GM21526 (cell line): Measurements from ENCODE around the gene CA12.

ENCODE experiments used
- ATAC-seq: cut with Tn5 transposase; IDR thresholded peaks from one replicate; pipeline ENCODE4 v1.9.1; 2021; ENCODE audit warnings: moderate library complexity; ENCODE audit not compliant: unreplicated experiment, low FRiP score

CA12 gene

GRCh38 chr15:63314409-63314808 lies 67.2 kb downstream of the CA12 start:
- no peak for ATAC-seq

- no peak for ATAC-seq
Measured at GRCh38 chr15:63313825-63314224, 67.8 kb downstream of the CA12 start.

- no peak for ATAC-seq
Measured at GRCh38 chr15:63312286-63312685, 69.4 kb downstream of the CA12 start.

GRCh38 chr15:63310646-63311045 lies 71.0 kb downstream of the CA12 start:
- no peak for ATAC-seq

GRCh38 chr15:63308947-63309346 lies 72.7 kb downstream of the CA12 start:
- ATAC-seq, result no peak

GRCh38 chr15:63308491-63308890 lies 73.2 kb downstream of the CA12 start:
- ATAC-seq, result no peak

DNA sequence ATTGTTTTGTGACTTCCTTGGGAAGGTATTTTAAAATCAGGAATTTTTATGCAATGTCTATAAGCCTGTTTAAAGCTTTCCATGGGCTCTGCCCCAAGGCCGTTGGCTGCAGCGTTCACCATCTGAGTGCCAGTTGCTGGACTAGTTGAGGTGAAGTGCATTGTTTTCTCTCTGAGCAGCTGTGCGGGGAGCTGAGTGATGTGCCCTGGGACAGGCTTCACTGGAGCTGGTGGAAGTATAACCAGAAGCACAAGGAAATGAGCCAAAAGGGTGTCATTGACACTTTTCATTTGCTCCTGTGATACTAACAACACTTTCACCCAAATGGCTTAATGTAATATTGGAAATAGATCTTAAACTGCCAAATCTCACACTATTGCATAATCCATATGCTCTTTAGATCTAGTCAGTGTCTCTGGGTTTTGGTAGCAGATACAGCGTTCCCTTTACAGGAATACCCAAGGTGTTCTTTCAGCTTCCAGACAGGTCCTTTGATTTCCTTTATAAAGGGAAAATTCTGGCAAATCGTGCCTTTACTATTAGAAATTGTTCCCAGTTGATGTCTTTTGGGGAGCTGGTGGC lies 75.1 kb downstream of the CA12 start:
- no peak for ATAC-seq

GRCh38 chr15:63305260-63305659 lies 76.4 kb downstream of the CA12 start:
- ATAC-seq, result no peak

DNA sequence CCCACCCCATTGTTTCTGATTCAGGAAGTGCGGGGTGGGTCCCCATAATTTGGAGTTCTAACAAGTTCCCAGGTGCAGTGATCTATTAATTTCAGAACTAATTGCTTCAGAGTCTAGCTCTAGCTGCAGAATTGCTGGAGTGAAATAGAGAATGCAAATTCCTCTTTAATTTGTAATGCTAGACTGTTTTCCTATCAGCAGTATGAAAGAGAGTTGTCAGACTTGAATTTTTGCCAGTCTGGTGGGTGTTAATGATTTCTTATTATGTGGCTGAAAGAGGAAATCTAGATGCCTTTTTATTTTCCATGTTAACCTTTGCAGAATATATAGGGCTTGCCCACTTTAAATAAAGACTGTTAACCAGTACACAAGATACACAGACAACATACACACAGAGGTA lies 80.6 kb downstream of the CA12 start:
- no peak for ATAC-seq

- ATAC-seq, result no peak
Measured at GRCh38 chr15:63299943-63300575, 81.6 kb downstream of the CA12 start.

GRCh38 chr15:63296195-63296594 lies 85.5 kb downstream of the CA12 start:
- ATAC-seq, result no peak

GRCh38 chr15:63295341-63295740 lies 86.3 kb downstream of the CA12 start:
- ATAC-seq, result no peak

GRCh38 chr15:63294359-63294758 lies 87.3 kb downstream of the CA12 start:
- ATAC-seq, result no peak

DNA sequence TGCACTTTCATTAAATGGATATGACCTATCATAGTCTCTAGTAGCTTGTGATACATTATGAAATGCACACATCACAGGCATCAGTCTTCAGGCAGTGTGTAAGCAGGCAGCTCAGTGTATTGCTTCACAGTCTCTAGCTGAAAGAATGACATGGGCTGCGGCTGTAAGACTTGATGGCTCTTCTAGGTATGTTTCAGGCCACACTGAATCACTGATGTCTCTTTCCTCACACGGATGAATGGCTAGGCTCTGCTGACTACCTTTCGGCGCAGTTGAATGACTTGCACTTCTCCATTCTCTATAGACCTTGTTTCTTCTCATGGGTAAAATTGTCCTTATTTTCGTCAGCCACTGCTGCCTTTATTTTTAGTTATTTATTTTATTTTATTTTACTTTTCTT lies 88.9 kb downstream of the CA12 start:
- ATAC-seq, result no peak

GRCh38 chr15:63292241-63292640 lies 89.4 kb downstream of the CA12 start:
- ATAC-seq, result no peak

- no peak for ATAC-seq
Measured at GRCh38 chr15:63291507-63291906, 90.1 kb downstream of the CA12 start.

DNA sequence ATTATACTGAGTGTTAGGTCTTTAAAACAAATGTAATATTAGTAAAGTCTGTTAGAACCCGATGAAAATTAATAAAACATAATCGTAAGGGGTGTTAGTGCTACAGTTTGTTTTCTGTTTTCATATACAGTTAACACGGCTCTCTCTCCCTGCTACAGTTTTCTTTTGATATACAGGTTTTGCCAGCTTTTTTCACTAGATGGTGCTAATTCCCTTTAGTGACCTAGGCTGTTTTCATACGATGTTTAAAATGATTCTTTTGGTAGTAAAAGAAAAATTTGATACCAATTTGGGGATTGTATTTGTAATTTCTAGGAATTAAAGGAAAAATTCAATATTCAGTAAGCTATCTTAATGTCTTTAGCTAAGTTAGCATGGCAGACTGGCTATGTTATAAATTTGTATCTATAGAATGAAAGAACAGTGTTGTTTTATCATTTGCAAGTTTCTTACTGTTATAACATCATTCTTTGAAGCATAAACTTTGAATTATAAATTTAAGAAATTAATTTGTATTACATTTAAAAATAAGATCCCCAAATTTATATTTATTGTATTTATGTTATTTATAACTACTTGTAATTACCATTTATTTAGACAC lies 92.8 kb downstream of the CA12 start:
- ATAC-seq, result no peak

GRCh38 chr15:63288342-63288741 lies 93.3 kb downstream of the CA12 start:
- no peak for ATAC-seq

DNA sequence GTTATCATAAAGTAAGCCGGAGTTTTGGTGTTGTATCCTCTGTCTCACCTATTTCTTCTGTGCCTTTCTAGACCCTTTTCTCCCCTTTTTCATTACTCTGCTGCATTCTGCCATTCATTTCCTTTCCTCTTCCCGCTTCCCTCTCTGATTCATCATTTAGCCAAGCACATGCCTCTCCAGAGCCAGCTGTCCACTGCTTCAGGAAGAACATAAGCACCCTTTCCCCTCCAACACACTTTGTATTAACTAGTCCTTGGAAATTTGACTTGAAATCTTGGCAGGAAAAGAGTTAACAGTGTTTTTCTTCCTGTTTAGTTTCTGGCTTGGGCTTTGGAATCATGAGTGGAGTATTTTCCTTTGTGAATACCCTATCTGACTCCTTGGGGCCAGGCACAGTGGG lies 94.5 kb downstream of the CA12 start:
- ATAC-seq, result no peak

DNA sequence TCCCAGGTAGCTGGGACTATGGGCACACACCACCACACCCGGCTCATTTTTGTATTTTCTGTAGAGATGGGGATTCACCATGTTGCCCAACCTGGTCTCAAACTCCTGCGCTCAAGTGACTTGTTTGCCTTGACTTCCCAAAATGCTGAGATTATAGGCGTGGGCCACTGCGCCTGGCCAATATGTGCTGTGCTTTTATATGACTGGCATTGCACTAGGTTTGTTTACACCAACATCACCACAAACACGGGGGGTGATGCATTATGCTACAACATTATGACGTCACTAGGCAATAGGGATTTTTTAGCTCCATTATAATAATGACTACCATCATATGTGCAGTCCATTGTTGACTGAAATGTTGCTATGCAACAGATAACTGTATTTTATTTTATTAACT lies 97.3 kb downstream of the CA12 start:
- no peak for ATAC-seq

- ATAC-seq, result no peak
Measured at GRCh38 chr15:63283126-63283525, 98.5 kb downstream of the CA12 start.

DNA sequence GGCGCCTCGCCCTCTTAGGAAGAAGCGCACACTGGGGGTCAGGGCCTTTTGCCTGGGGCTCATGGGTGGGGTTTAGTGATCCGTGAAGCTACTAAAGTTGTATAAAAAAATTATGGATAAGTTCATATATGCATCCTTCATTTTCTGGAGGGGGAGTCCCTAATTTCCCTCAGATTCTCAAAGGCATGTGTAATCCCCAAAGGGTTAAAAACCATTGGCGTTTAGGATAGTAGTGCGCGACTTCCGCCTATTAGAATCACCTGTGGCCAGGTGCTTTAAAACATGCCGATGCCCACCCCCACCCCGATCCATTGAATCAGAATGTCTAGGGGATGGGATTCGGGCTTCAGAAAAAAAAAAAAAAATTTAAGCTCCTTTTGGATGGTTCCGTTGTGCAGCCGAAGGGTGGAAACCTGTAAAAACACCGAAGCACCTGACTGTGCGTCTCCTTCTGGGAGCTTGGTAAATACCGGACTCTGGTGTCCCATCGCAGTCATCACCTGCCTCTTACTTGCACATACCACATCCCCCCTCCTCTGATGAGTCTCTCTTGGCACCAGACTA lies 103.7 kb downstream of the CA12 start:
- ATAC-seq, result no peak
